Memory B cell (primary cell): ENCODE measurements around the gene MMP25.
"Not testable (repeated sequence)": the region's sequence is repeated elsewhere in the genome, so short reads cannot be mapped to it uniquely, and the experiment has no call there.

Experiments used
- ATAC-seq: fragments of 150-1000 bp; cut with Tn5 transposase; 2 replicates; pipeline ENCODE4 v1.10.0; 2021; ENCODE audit warnings: low read depth, mild to moderate bottlenecking, moderate library complexity
- DNase-seq, 2 donors: peaks; one replicate each; pipeline ENCODE4 v3.0.0; 2022; ENCODE audit warnings: low spot score in 2 of 2
- H3K27ac Mint-ChIP-seq: one replicate; pipeline ENCODE4 v1.8.0; 2022; ENCODE audit warnings: mild to moderate bottlenecking, moderate library complexity, mixed read lengths
- H3K27me3 Mint-ChIP-seq: one replicate; pipeline ENCODE4 v1.8.0; 2022; ENCODE audit warnings: mixed read lengths
- H3K36me3 Mint-ChIP-seq: one replicate; pipeline ENCODE4 v1.8.0; 2022; ENCODE audit warnings: mild to moderate bottlenecking, mixed read lengths
- H3K4me1 Mint-ChIP-seq: one replicate; pipeline ENCODE4 v1.8.0; 2022; ENCODE audit warnings: mixed read lengths
- H3K4me3 Mint-ChIP-seq: one replicate; pipeline ENCODE4 v1.8.0; 2022; ENCODE audit warnings: mild to moderate bottlenecking, moderate library complexity, mixed read lengths
- H3K9me3 Mint-ChIP-seq: one replicate; pipeline ENCODE4 v1.8.0; 2022; ENCODE audit warnings: mixed read lengths

Gene MMP25

GRCh38 chr16:3060339-3061127 is 14.2 kb downstream of the MMP25 start:
- no peaks in the 10 kb centered on the region for H3K27me3 Mint-ChIP-seq
- peak overlapping the region; percentile 89 for H3K4me3 Mint-ChIP-seq
- no peaks in the 10 kb centered on the region for H3K9me3 Mint-ChIP-seq
- H3K4me1 Mint-ChIP-seq: peaks cover 7% of the 10 kb centered on the region
- no peaks in the 10 kb centered on the region for H3K36me3 Mint-ChIP-seq
- DNase-seq: no peak
- H3K27ac Mint-ChIP-seq: no peak overlapping the region
- ATAC-seq: no peak

- Mint-ChIP-seq H3K27me3 (peaks cover 1% of the 10 kb centered on the region), H3K4me1 (peaks cover 5% of the 10 kb centered on the region), H3K27ac (no peak overlapping the region), H3K9me3 (no peaks in the 10 kb centered on the region), H3K36me3 (no peaks in the 10 kb centered on the region), H3K4me3 (no peak overlapping the region)
- ATAC-seq (no peak), DNase-seq (no peak)
These were observed 16.2 kb downstream of the MMP25 start for GRCh38 chr16:3062553-3062952.

DNA sequence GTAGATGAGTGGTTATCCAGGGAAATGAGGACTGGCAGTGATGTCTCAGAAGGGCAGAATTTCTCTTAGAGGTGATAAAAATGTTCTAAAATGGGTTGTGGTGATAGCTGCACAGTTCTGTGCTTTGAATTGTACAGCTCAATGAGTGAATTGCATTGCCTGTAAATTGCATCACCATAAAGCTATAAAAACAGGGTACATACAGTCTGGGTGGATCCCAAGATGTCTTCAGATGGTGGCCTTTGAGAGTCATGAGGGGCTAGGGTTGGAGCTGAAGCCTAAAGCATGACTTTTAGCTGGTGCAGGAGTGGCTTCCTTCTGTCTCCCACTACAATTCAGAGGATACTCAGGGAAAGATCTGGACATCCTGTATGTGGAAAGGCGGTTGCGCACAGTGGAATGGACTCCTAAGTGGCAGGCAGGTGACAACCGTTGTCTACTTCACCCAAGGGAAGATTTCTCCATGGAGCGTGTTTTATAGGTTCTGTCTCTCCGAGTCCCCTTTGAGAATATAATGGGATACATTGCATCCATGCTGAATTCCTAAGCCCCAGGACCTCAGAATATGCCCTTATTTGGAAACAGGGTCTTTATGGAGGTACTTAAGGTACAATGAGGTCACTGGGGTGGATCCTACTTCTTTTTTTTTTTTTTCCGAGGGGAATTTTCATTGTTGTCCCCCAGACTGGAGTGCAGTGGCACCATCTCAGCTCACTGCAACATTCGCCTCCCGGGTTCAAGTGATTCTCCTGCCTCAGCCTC is 17.4 kb downstream of the MMP25 start:
- Mint-ChIP-seq H3K27me3 (peaks cover 1% of the 10 kb centered on the region), H3K36me3 (no peaks in the 10 kb centered on the region), H3K9me3 (no peaks in the 10 kb centered on the region), H3K4me3 (no peak overlapping the region), H3K4me1 (peaks cover 5% of the 10 kb centered on the region), H3K27ac (no peak overlapping the region)
- DNase-seq: no peak
- no peak for ATAC-seq

DNA sequence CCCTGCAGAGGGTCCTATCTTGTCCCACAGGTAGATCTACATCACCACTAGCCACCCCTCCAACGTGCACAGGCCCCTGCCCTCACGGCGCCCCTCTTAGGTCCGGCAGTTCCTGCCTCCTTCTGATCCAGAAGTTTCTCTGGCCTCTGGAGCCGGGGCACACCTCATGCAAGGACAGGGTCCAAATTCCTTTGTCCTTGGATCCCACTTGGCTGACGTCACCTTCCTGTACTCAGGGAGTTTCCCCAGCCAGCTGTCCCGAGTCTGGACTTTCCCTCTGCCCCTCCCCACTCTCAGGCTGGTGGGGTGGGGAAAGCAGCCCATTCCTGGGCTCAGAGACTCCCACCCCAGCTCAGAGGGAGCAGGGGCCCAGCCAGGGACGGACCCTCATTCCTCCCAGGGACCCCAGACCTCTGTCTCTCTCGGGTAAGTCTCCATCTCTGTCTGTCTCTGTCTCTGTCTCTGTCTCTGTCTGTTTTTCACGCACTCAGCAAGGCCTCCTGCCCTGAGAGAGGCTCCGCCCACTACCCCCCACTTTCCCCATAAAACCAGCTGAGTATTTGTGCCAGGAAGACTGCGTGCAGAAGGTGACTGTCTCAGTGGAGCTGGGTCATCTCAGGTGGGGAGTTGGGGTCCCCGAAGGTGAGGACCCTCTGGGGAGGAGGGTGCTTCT is 18.8 kb downstream of the MMP25 start, which contains the start of gene IL32:
Gene IL32, plus strand, starts transcription at position 572 of the 673 bp plus-strand sequence. CDS start 172 bp downstream, outside the sequence.
- no peaks in the 10 kb centered on the region for H3K36me3 Mint-ChIP-seq
- H3K27me3 Mint-ChIP-seq: peaks cover 1% of the 10 kb centered on the region
- ATAC-seq: peak; percentile 42
- no peaks in the 10 kb centered on the region for H3K9me3 Mint-ChIP-seq
- H3K27ac Mint-ChIP-seq: peak within 1 kb of the TSS; percentile 38
- no peaks in the 10 kb centered on the region for H3K4me1 Mint-ChIP-seq
- DNase-seq: no peak
- H3K4me3 Mint-ChIP-seq: no peak within 1 kb of the TSS

GRCh38 chr16:3065742-3066439 is 19.5 kb downstream of the MMP25 start:
- Mint-ChIP-seq H3K27ac (no peak overlapping the region), H3K36me3 (no peaks in the 10 kb centered on the region), H3K9me3 (no peaks in the 10 kb centered on the region), H3K27me3 (peaks cover 1% of the 10 kb centered on the region), H3K4me3 (no peak overlapping the region), H3K4me1 (no peaks in the 10 kb centered on the region)
- no peak for ATAC-seq
- DNase-seq: no peak

- ATAC-seq: no peak
- H3K36me3 Mint-ChIP-seq: no peaks in the 10 kb centered on the region
- DNase-seq: no peak
- peaks cover 1% of the 10 kb centered on the region for H3K27me3 Mint-ChIP-seq
- no peaks in the 10 kb centered on the region for H3K9me3 Mint-ChIP-seq
- H3K27ac Mint-ChIP-seq: no peak overlapping the region
- peaks cover under 1% of the 10 kb centered on the region for H3K4me1 Mint-ChIP-seq
- no peak overlapping the region for H3K4me3 Mint-ChIP-seq
These were observed 20.0 kb downstream of the MMP25 start for GRCh38 chr16:3066440-3066748.

- H3K4me1 Mint-ChIP-seq: peaks cover 9% of the 10 kb centered on the region
- H3K4me3 Mint-ChIP-seq: no peak overlapping the region
- DNase-seq (no peak), ATAC-seq (no peak)
- H3K9me3 Mint-ChIP-seq: no peaks in the 10 kb centered on the region
- H3K36me3 Mint-ChIP-seq: peaks cover under 1% of the 10 kb centered on the region
- no peak overlapping the region for H3K27ac Mint-ChIP-seq
- peaks cover 1% of the 10 kb centered on the region for H3K27me3 Mint-ChIP-seq
These were observed 22.1 kb downstream of the MMP25 start for GRCh38 chr16:3068487-3068886.

DNA sequence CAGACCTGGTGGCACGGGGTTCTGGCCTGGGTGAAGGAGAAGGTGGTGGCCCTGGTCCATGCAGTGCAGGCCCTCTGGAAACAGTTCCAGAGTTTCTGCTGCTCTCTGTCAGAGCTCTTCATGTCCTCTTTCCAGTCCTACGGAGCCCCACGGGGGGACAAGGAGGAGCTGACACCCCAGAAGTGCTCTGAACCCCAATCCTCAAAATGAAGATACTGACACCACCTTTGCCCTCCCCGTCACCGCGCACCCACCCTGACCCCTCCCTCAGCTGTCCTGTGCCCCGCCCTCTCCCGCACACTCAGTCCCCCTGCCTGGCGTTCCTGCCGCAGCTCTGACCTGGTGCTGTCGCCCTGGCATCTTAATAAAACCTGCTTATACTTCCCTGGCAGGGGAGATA is 22.8 kb downstream of the MMP25 start:
- H3K4me3 Mint-ChIP-seq, ATAC-seq, H3K27me3 Mint-ChIP-seq, H3K27ac Mint-ChIP-seq, DNase-seq, H3K9me3 Mint-ChIP-seq, H3K36me3 Mint-ChIP-seq: not testable (repeated sequence)
- peaks cover 16% of the 10 kb centered on the region for H3K4me1 Mint-ChIP-seq

DNA sequence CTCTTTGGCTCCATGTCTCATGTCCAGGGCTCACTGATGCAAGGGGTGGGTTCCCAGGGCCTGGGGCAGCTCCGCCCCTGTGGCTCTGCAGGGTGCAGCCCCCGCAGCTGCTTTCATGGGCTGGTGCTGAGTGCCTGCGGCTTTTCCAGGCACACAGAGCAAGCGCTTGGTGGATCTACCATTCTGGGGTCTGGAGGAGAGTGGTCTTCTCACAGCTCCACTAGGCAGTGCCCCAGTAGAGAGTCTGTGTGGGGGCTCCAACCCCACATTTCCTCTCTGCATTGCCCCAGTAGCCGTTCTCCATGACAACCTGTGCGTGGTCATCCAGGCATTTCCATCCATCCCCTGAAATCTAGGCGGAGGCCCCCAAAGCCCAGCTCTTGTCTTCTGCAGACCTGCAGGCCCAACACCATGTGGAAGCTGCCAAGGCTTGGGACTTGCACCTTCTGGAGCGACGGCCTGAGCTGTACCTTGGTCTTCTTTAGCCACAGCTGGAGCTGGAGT is 24.3 kb downstream of the MMP25 start:
- no peak overlapping the region for H3K4me3 Mint-ChIP-seq
- no peak for DNase-seq
- no peak for ATAC-seq

DNA sequence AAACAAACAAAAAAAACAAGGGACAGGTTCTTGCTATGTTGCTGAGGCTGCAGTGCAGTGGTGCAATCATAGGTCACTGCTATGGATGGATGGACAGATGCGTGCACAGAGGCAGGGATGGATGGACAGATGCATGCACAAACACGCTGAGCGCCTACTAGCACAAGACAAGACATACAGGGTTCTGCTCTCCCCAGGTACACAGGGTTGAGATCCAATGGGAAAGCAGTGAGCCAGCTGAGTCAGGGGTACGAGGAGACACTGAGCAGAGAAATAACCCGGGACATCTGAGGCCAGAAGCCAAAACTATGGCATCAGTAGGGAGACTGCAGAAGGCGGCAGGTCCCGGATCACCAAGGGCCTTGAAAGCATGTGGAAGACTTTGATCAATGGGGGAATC is 25.3 kb downstream of the MMP25 start:
- no peak for ATAC-seq
- Mint-ChIP-seq H3K4me3 (no peak overlapping the region), H3K27me3 (no peaks in the 10 kb centered on the region), H3K4me1 (peaks cover 30% of the 10 kb centered on the region), H3K27ac (no peak overlapping the region), H3K36me3 (peaks cover 2% of the 10 kb centered on the region), H3K9me3 (no peaks in the 10 kb centered on the region)
- no peak for DNase-seq

More for the DNA sequence above, 24.3 kb downstream of the MMP25 start:
- H3K27ac Mint-ChIP-seq: no peak overlapping the region
- peaks cover 2% of the 10 kb centered on the region for H3K36me3 Mint-ChIP-seq
- H3K9me3 Mint-ChIP-seq: no peaks in the 10 kb centered on the region
- H3K4me1 Mint-ChIP-seq: peaks cover 27% of the 10 kb centered on the region
- H3K27me3 Mint-ChIP-seq: peaks cover under 1% of the 10 kb centered on the region

DNA sequence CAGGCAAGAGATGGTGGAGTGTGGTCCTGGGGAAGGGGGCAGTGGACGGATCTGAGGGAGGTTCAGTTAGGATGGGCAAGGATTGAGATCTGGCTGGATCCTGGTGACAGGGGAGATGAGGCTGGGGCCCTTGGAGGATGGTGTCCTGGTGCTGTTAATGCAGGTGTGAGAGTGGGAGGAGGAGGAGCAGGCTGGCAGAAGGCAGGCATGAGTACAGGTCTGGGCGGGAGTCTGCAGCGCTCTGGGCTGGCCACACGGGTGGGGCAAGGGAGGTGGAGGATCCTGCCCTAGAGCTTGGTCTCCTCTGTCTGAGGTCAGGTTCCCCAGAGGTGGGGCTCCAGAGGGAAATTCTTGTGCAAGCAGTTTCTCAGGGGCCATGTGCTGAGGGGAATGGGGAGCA is 25.8 kb downstream of the MMP25 start:
- not testable (repeated sequence) for H3K36me3 Mint-ChIP-seq, H3K9me3 Mint-ChIP-seq, H3K4me3 Mint-ChIP-seq, DNase-seq, H3K27me3 Mint-ChIP-seq, ATAC-seq, H3K27ac Mint-ChIP-seq
- peaks cover 31% of the 10 kb centered on the region for H3K4me1 Mint-ChIP-seq

DNA sequence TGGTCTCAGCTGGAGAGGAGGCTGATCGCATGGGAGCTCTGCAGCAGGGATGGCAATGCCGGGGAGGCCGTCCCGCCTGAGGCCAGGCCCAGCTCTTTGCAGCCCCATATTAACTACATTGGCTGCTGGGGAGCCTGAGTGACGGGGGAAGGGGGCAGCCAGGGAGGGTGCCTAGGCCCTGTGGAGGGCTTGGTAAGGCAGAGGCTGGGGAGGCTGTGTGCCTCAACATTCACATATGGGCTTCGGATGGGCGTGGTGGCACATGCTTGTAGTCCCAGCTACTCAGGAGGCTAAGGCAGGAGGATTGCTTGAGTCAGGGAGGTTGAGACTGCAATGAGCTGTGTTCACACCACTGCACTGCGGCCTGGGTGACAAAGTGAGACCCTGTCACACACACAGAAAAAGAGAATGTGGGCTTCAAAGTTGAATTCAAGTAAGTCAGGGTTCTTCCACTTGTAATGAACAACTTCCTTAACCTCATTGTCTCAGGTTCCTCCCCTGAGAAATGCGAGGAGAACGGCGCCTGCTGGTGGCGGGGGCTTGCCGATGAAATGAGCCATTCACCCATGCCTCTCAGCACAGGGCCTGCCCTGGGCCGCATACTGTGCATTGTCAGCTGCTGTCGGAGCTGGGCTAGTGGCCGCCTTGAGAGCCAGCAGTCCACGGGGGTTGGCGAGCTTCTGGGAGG is 26.4 kb downstream of the MMP25 start:
- peaks cover 31% of the 10 kb centered on the region for H3K4me1 Mint-ChIP-seq
- H3K27ac Mint-ChIP-seq, DNase-seq, H3K36me3 Mint-ChIP-seq, H3K27me3 Mint-ChIP-seq, H3K9me3 Mint-ChIP-seq: not testable (repeated sequence)
- peak; percentile 39 for ATAC-seq
- peak overlapping the region; percentile 62 for H3K4me3 Mint-ChIP-seq

- H3K9me3 Mint-ChIP-seq: no peaks in the 10 kb centered on the region
- no peak overlapping the region for H3K27ac Mint-ChIP-seq
- peak overlapping the region; percentile 62 for H3K4me3 Mint-ChIP-seq
- DNase-seq (no peak), ATAC-seq (no peak)
- H3K4me1 Mint-ChIP-seq: peaks cover 31% of the 10 kb centered on the region
- H3K36me3 Mint-ChIP-seq: peaks cover 2% of the 10 kb centered on the region
- H3K27me3 Mint-ChIP-seq: no peaks in the 10 kb centered on the region
These were observed 27.1 kb downstream of the MMP25 start for GRCh38 chr16:3073448-3073847.
